ENCODE measurements around the gene MEIOB. TPM values are rescaled to one million over a fixed set of nuclear protein-coding genes. Genes with fewer than 3 reads are reported as not detected.

Gene MEIOB
- total and polyA plus RNA-seq, 8 donors, result 0.26 to 0.44 TPM; not detected in 6

- no peak for ATAC-seq
- H3K27me3 ChIP-seq, result no peaks in the 10 kb centered on the region
- DNase-seq, result peak in 1 of 6 donors; percentile 70
- TF ChIP-seq CTCF (IDR thresholded peaks at IDR 0.05), result no peak
- H3K9me3 ChIP-seq, result no peaks in the 10 kb centered on the region
- no peaks in the 10 kb centered on the region for H3K4me1 ChIP-seq
- intact Hi-C loops (cut with DNase I), result no loop called here
- H3K36me3 ChIP-seq, result peaks cover 3 to 26% (median 12%) of the 10 kb centered on the region in 3 donors
- no peak overlapping the region for H3K27ac ChIP-seq
- no peak overlapping the region for H3K4me3 ChIP-seq
- 92 to 95% methylated on average over 39 to 40 of the region's 40 CpGs for WGBS, 2 donors
- no peak for FAIRE-seq
Observed at GRCh38 chr16:1816396-1817275, 55.3 kb downstream of the MEIOB start.

GRCh38 chr16:1815461-1815860, 56.5 kb downstream of the MEIOB start:
- no peaks in the 10 kb centered on the region for H3K27me3 ChIP-seq
- ATAC-seq, result no peak
- FAIRE-seq, result no peak
- H3K9me3 ChIP-seq, result no peaks in the 10 kb centered on the region
- no peak overlapping the region for H3K4me3 ChIP-seq
- 86 to 87% methylated on average over 11 of the region's 11 CpGs for WGBS, 2 donors
- peaks cover 3 to 17% (median 8%) of the 10 kb centered on the region in 3 donors for H3K36me3 ChIP-seq
- no peak for TF ChIP-seq CTCF (IDR thresholded peaks at IDR 0.05)
- intact Hi-C loops (cut with DNase I), result no loop called here
- DNase-seq, result no peak
- H3K4me1 ChIP-seq, result no peaks in the 10 kb centered on the region
- H3K27ac ChIP-seq, result no peak overlapping the region

GRCh38 chr16:1812732-1813163, 59.2 kb downstream of the MEIOB start:
- peak in 3 of 4 donors; percentile 30 to 37 (median 30) for TF ChIP-seq CTCF (IDR thresholded peaks at IDR 0.05)
- H3K4me1 ChIP-seq, result no peaks in the 10 kb centered on the region
- H3K27me3 ChIP-seq, result no peaks in the 10 kb centered on the region
- no peaks in the 10 kb centered on the region for H3K9me3 ChIP-seq
- H3K4me3 ChIP-seq, result no peak overlapping the region
- FAIRE-seq (no peak), ATAC-seq (peak; percentile 77 to 99 (median 98)), DNase-seq (peak; percentile 69 to 91 (median 76))
- WGBS, 2 donors, result 9 to 10% methylated on average over 17 of the region's 17 CpGs
- no peak overlapping the region for H3K27ac ChIP-seq
- intact Hi-C loops (cut with DNase I), result no loop called here
- peaks cover 3 to 31% (median 21%) of the 10 kb centered on the region in 3 donors for H3K36me3 ChIP-seq

- 92 to 94% methylated on average over 16 of the region's 16 CpGs for WGBS, 2 donors
- intact Hi-C loops (cut with DNase I), result no loop called here
- Histone ChIP-seq H3K4me3 (no peak overlapping the region), H3K9me3 (no peaks in the 10 kb centered on the region), H3K4me1 (no peaks in the 10 kb centered on the region), H3K27me3 (no peaks in the 10 kb centered on the region), H3K27ac (no peak overlapping the region), H3K36me3 (peaks cover 0 to 22% (median 16%) of the 10 kb centered on the region in 3 donors)
- FAIRE-seq (no peak), DNase-seq (peak in 1 of 6 donors; percentile 45), ATAC-seq (no peak)
- no peak for TF ChIP-seq CTCF (IDR thresholded peaks at IDR 0.05)
Observed at GRCh38 chr16:1810536-1810935, 61.4 kb downstream of the MEIOB start.

- Histone ChIP-seq H3K36me3 (peaks cover 0 to 22% (median 16%) of the 10 kb centered on the region in 3 donors), H3K4me3 (no peak overlapping the region), H3K9me3 (no peaks in the 10 kb centered on the region), H3K27me3 (no peaks in the 10 kb centered on the region), H3K4me1 (no peaks in the 10 kb centered on the region), H3K27ac (no peak overlapping the region)
- FAIRE-seq, result no peak
- intact Hi-C loops (cut with DNase I), result no loop called here
- 94 to 95% methylated on average over 16 of the region's 16 CpGs for WGBS, 2 donors
- ATAC-seq, result no peak
- DNase-seq, result peak in 1 of 6 donors; percentile 35
- TF ChIP-seq CTCF (IDR thresholded peaks at IDR 0.05), result no peak
Observed at GRCh38 chr16:1810106-1810505, 61.9 kb downstream of the MEIOB start.

All from pancreas (tissue), 10 donors.